B cell (primary cell): Measurements from ENCODE around the gene TNPO1. TPM values are rescaled to one million over a fixed set of nuclear protein-coding genes. Genes with fewer than 3 reads are reported as not detected.

Experiments used
- ATAC-seq: fragments of 200-7000 bp; cut with Tn5 transposase; one replicate; pipeline ENCODE4 v1.10.0; 2021; ENCODE audit warnings: low read depth, mild to moderate bottlenecking, moderate number of reproducible peaks, moderate library complexity
- CTCF ChIA-PET: fragments of 350-600 bp; sonication (Branson Sonifier 250); formaldehyde crosslinking; loops from one replicate; lab custom pipeline; 2021; ENCODE audit warnings: antibody characterized with exemption, inconsistent platforms; lab: Charles Lee
- POLR2A ChIA-PET: fragments of 350-600 bp; sonication (Branson Sonifier 250); formaldehyde crosslinking; loops from one replicate; lab custom pipeline; 2021; ENCODE audit warnings: antibody characterized with exemption; lab: Charles Lee
- DNase-seq: peaks from one replicate; pipeline ENCODE4 v3.0.0; 2013
- H2AFZ ChIP-seq: 2 replicates; pipeline ENCODE4 v1.6.1; 2012; ENCODE audit warnings: mild to moderate bottlenecking, low read depth, low read length; ENCODE audit not compliant: insufficient read depth, poor library complexity, severe bottlenecking
- H3K27ac ChIP-seq, 2 donors: 1 replicate in 1 of 2; 2 replicates in 1 of 2; pipeline ENCODE4 v1.5.1; 2012 to 2013; ENCODE audit warnings: low read length in 2 of 2, mild to moderate bottlenecking in 2 of 2, moderate library complexity in 1 of 2
- H3K27me3 ChIP-seq, 4 experiments: fragments of 200-600 bp in 1 of 4; sonication (generic) in 1 of 4; replicated peaks in 1 of 4; 1 replicate in 2 of 4; 2 replicates in 2 of 4; pipeline versions ENCODE4 v1.6.1 to v1.7.0; 2013 to 2016; ENCODE audit warnings: low read length in 3 of 4, mild to moderate bottlenecking in 2 of 4, mixed read lengths in 1 of 4, moderate library complexity in 1 of 4; ENCODE audit not compliant: insufficient read depth in 4 of 4, control insufficient read depth in 3 of 4; ENCODE audit errors: control extremely low read depth in 1 of 4
- H3K36me3 ChIP-seq, 2 experiments: replicated peaks in 1 of 2; 1 replicate in 1 of 2; 2 replicates in 1 of 2; pipeline versions ENCODE4 v1.6.1 to v1.7.1; 2013; ENCODE audit warnings: low read length in 1 of 2; ENCODE audit not compliant: insufficient read depth in 2 of 2, control insufficient read depth in 1 of 2; ENCODE audit errors: control extremely low read depth in 1 of 2, extremely low read depth in 1 of 2
- H3K4me1 ChIP-seq, 2 donors: fragments of 200-600 bp in 1 of 2; sonication (generic) in 1 of 2; 1 replicate in 1 of 2; 2 replicates in 1 of 2; pipeline versions ENCODE4 v1.5.1 to v1.6.1; 2013 to 2017; ENCODE audit warnings: low read length in 2 of 2; ENCODE audit not compliant: control insufficient read depth in 2 of 2, insufficient read depth in 2 of 2
- H3K4me2 ChIP-seq: replicated peaks from 2 replicates; pipeline ENCODE3; 2012; ENCODE audit warnings: mild to moderate bottlenecking, low read depth, low read length; ENCODE audit not compliant: poor library complexity, severe bottlenecking
- H3K4me3 ChIP-seq, 5 experiments: fragments of 200-600 bp in 1 of 5; sonication (generic) in 1 of 5; 1 replicate in 3 of 5; 2 replicates in 2 of 5; pipeline versions ENCODE4 v1.5.1 to v1.7.0; 2011 to 2016; ENCODE audit warnings: low read length in 4 of 5, mild to moderate bottlenecking in 4 of 5, low read depth in 2 of 5, control low read depth in 1 of 5, moderate library complexity in 1 of 5; ENCODE audit not compliant: insufficient read depth in 1 of 5; ENCODE audit errors: control extremely low read depth in 1 of 5, extremely low read depth in 1 of 5
- H3K79me2 ChIP-seq: fragments of 200-600 bp; sonication (generic); one replicate; pipeline ENCODE4 v1.6.0; 2016; ENCODE audit warnings: low read length; ENCODE audit not compliant: control insufficient read depth, insufficient read depth
- H3K9ac ChIP-seq: fragments of 200-600 bp; sonication (generic); 2 replicates; pipeline ENCODE4 v1.6.1; 2017; ENCODE audit warnings: mild to moderate bottlenecking, low read length, moderate library complexity
- H3K9me3 ChIP-seq, 3 donors: one replicate each; pipeline versions ENCODE4 v1.6.1 to v1.7.1; 2013; ENCODE audit warnings: low read length in 2 of 3; ENCODE audit not compliant: control insufficient read depth in 2 of 3, insufficient read depth in 1 of 3; ENCODE audit errors: control extremely low read depth in 1 of 3
- H4K20me1 ChIP-seq: 2 replicates; pipeline ENCODE4 v1.6.0; 2012; ENCODE audit warnings: mild to moderate bottlenecking, low read length; ENCODE audit not compliant: insufficient read depth, control insufficient read depth, poor library complexity, severe bottlenecking
- H3K27ac Mint-ChIP-seq: one replicate; pipeline ENCODE4 v1.8.0; 2021; ENCODE audit warnings: mixed read lengths
- H3K27me3 Mint-ChIP-seq: one replicate; pipeline ENCODE4 v1.8.0; 2021; ENCODE audit warnings: mixed read lengths
- H3K4me1 Mint-ChIP-seq: one replicate; pipeline ENCODE4 v1.8.0; 2021; ENCODE audit warnings: mixed read lengths
- H3K4me3 Mint-ChIP-seq: one replicate; pipeline ENCODE4 v1.8.0; 2021; ENCODE audit warnings: mixed read lengths
- H3K9me3 Mint-ChIP-seq: one replicate; pipeline ENCODE4 v1.8.0; 2022; ENCODE audit warnings: mixed read lengths; ENCODE audit not compliant: insufficient read depth
- CTCF ChIP-seq: fragments of 200-600 bp; IDR thresholded peaks from one replicate; pipeline ENCODE4 v1.8.0; 2022; ENCODE audit warnings: antibody characterized with exemption, mild to moderate bottlenecking
- EZH2 ChIP-seq: IDR thresholded peaks from 2 replicates; pipeline ENCODE4 v1.6.1; 2012; ENCODE audit warnings: borderline replicate concordance, low read depth, mild to moderate bottlenecking, moderate library complexity, low read length; ENCODE audit not compliant: insufficient read depth, poor library complexity, severe bottlenecking
- WGBS: methylation state at CpG from one replicate; pipeline ENCODE4 v1.1.5; 2013; ENCODE audit warnings: missing lambda C conversion rate; ENCODE audit not compliant: insufficient coverage; 5-methylcytosine and 5-hydroxymethylcytosine counted together
- intact Hi-C: fragments of 100-400 bp; cut with micrococcal nuclease; formaldehyde crosslinking; loops from one replicate; pipeline ENCODE4 v1.10.0; 2022
- polyA plus RNA-seq: library from polyadenylated mRNA; depleted of rRNA; stranded (reverse); fragments of >200 nt; gene quantifications from 2 replicates; pipeline ENCODE4 v1.2.3, GENCODE V29; 2012
- total RNA-seq, 2 donors: library from RNA; stranded (reverse); fragments of 120-200 nt in 1 of 2; gene quantifications; 1 replicate in 1 of 2; 2 replicates in 1 of 2; pipeline versions ENCODE4 v1.2.3 to v1.2.4, GENCODE V29; 2013 to 2022

The TNPO1 gene
- total and polyA plus RNA-seq, 2 donors (not counting 1 experiment from before 2014, with no cell fraction given): 6.4 to 102 TPM

DNA sequence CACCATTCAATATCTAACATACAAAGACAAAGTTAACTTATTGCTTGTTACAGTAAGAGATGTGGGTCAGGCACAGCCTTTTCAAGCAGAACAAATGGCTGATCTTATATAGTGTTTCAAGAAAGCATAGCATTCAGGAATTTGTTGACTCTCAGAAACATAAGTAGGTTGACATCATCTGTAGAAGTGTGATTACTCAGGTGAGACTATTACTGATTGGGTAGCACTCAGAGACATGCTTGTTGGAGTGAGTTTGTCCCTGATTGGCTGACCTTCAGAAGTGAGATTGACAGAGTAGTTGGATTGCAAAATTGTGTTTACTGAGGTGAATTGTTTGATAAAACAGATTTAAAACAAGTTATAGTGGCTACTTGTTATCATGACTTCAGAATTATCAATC, 30.7 kb upstream of the TNPO1 start:
- H3K79me2 ChIP-seq: no peaks in the 10 kb centered on the region
- H3K9me3 Mint-ChIP-seq: no peaks in the 10 kb centered on the region
- no peaks in the 10 kb centered on the region for H3K36me3 ChIP-seq
- no peaks in the 10 kb centered on the region for H3K4me1 ChIP-seq
- H4K20me1 ChIP-seq: no peaks in the 10 kb centered on the region
- H3K4me2 ChIP-seq: no peak overlapping the region
- no peak overlapping the region for H3K4me3 Mint-ChIP-seq
- H3K9me3 ChIP-seq: no peaks in the 10 kb centered on the region
- TF ChIP-seq EZH2 (no peak), CTCF (no peak)
- no peak overlapping the region for H3K4me3 ChIP-seq
- DNase-seq (no peak), ATAC-seq (no peak)
- H2AFZ ChIP-seq: no peak overlapping the region
- no peak overlapping the region for H3K27ac ChIP-seq
- CTCF ChIA-PET: no interaction called here
- POLR2A ChIA-PET: no interaction called here
- peaks cover 10% of the 10 kb centered on the region for H3K27me3 Mint-ChIP-seq
- intact Hi-C loops: no loop called here
- peaks cover 0 to 4% (median 0%) of the 10 kb centered on the region in 4 experiments for H3K27me3 ChIP-seq
- H3K27ac Mint-ChIP-seq: no peak overlapping the region
- H3K9ac ChIP-seq: no peak overlapping the region
- H3K4me1 Mint-ChIP-seq: no peaks in the 10 kb centered on the region

- no peak overlapping the region for H3K27ac Mint-ChIP-seq
These were observed 29.8 kb upstream of the TNPO1 start for GRCh38 chr5:72786676-72787075.

More at GRCh38 chr5:72786676-72787075, 29.8 kb upstream of the TNPO1 start:
- Histone ChIP-seq H3K27me3 (peaks cover 0 to 4% (median 0%) of the 10 kb centered on the region in 4 experiments), H2AFZ (no peak overlapping the region), H3K27ac (no peak overlapping the region), H3K79me2 (no peaks in the 10 kb centered on the region), H3K4me3 (no peak overlapping the region), H4K20me1 (no peaks in the 10 kb centered on the region), H3K36me3 (no peaks in the 10 kb centered on the region), H3K9me3 (no peaks in the 10 kb centered on the region), H3K9ac (no peak overlapping the region), H3K4me1 (no peaks in the 10 kb centered on the region), H3K4me2 (no peak overlapping the region)
- H3K4me3 Mint-ChIP-seq: no peak overlapping the region
- WGBS: no CpG with 5 or more reads among the region's 4 CpGs
- DNase-seq: no peak
- ChIA-PET CTCF (no interaction called here), POLR2A (no interaction called here)
- ATAC-seq: no peak
- no peaks in the 10 kb centered on the region for H3K4me1 Mint-ChIP-seq
- intact Hi-C loops: no loop called here
- no peak for TF ChIP-seq CTCF
- no peak for TF ChIP-seq EZH2
- H3K27me3 Mint-ChIP-seq: peaks cover 10% of the 10 kb centered on the region
- no peaks in the 10 kb centered on the region for H3K9me3 Mint-ChIP-seq
